Cardiac muscle cell (in vitro differentiated cells and primary cell): ENCODE measurements around the gene ARHGEF19. TPM values are rescaled to one million over a fixed set of nuclear protein-coding genes. Genes with fewer than 3 reads are reported as not detected.

ENCODE experiments used
- DNase-seq, 2 donors: peaks; one replicate each; pipeline versions ENCODE4 v3.0.0 to v3.0.0-alpha.2; 2010 to 2017; ENCODE audit warnings: low read depth in 1 of 2, low spot score in 1 of 2
- H3K27ac ChIP-seq: fragments of 200-600 bp; sonication (generic); 2 replicates; pipeline ENCODE4 v1.5.1; 2016
- H3K27me3 ChIP-seq: fragments of 200-600 bp; sonication (generic); 2 replicates; pipeline ENCODE4 v1.6.0; 2016; ENCODE audit warnings: control low read depth
- H3K36me3 ChIP-seq: fragments of 200-600 bp; sonication (generic); 2 replicates; pipeline ENCODE4 v1.5.1; 2016; ENCODE audit warnings: control low read depth
- H3K4me1 ChIP-seq: fragments of 200-600 bp; sonication (generic); 2 replicates; pipeline ENCODE4 v1.8.1; 2017; ENCODE audit warnings: low read depth, mild to moderate bottlenecking, mixed run types
- H3K4me3 ChIP-seq: fragments of 200-600 bp; sonication (generic); 2 replicates; pipeline ENCODE4 v1.5.1; 2016; ENCODE audit warnings: mild to moderate bottlenecking
- H3K9me3 ChIP-seq: fragments of 200-600 bp; sonication (generic); 2 replicates; pipeline ENCODE4 v1.5.1; 2017; ENCODE audit warnings: low read depth, mild to moderate bottlenecking, control low read depth
- CTCF ChIP-seq: IDR thresholded peaks from 2 replicates; pipeline ENCODE4 v1.5.1; 2012; ENCODE audit warnings: low read depth, mild to moderate bottlenecking, low read length
- polyA plus RNA-seq: library from polyadenylated mRNA; unstranded; fragments of >200 nt; fragmentation: Nextera tagmentation; extraction: Ambion mirVana; gene quantifications from 2 replicates; pipeline ENCODE4 v1.2.1, GENCODE V29; 2016
- total RNA-seq: library from RNA; depleted of rRNA; stranded (reverse); fragments of >200 nt; gene quantifications from 2 replicates; pipeline ENCODE4 v1.2.3, GENCODE V29; 2016

ARHGEF19 gene
- total and polyA plus RNA-seq, 2 experiments from 2014 or later, result 4.0 to 6.7 TPM

GRCh38 chr1:16173447-16174260, 38.8 kb downstream of the ARHGEF19 start:
- Histone ChIP-seq H3K9me3 (no peaks in the 10 kb centered on the region), H3K27ac (no peak overlapping the region), H3K4me3 (no peak overlapping the region), H3K27me3 (no peaks in the 10 kb centered on the region), H3K4me1 (peaks cover 10% of the 10 kb centered on the region), H3K36me3 (no peaks in the 10 kb centered on the region)
- peak in 1 of 2 donors; percentile 78 for DNase-seq
- no peak for TF ChIP-seq CTCF

- peak in 1 of 2 donors; percentile 56 for DNase-seq
- Histone ChIP-seq H3K4me3 (no peak overlapping the region), H3K36me3 (no peaks in the 10 kb centered on the region), H3K27ac (no peak overlapping the region), H3K9me3 (no peaks in the 10 kb centered on the region), H3K27me3 (no peaks in the 10 kb centered on the region), H3K4me1 (peaks cover 10% of the 10 kb centered on the region)
- TF ChIP-seq CTCF, result no peak
Observed at GRCh38 chr1:16172964-16173446, 39.4 kb downstream of the ARHGEF19 start.

GRCh38 chr1:16172218-16172830, 40.1 kb downstream of the ARHGEF19 start:
- Histone ChIP-seq H3K27me3 (no peaks in the 10 kb centered on the region), H3K36me3 (no peaks in the 10 kb centered on the region), H3K27ac (no peak overlapping the region), H3K4me1 (peaks cover 10% of the 10 kb centered on the region), H3K9me3 (no peaks in the 10 kb centered on the region), H3K4me3 (no peak overlapping the region)
- no peak for TF ChIP-seq CTCF
- no peak for DNase-seq

GRCh38 chr1:16171314-16172151, 40.9 kb downstream of the ARHGEF19 start:
- no peaks in the 10 kb centered on the region for H3K9me3 ChIP-seq
- no peaks in the 10 kb centered on the region for H3K36me3 ChIP-seq
- no peaks in the 10 kb centered on the region for H3K27me3 ChIP-seq
- DNase-seq, result no peak
- H3K4me1 ChIP-seq, result peaks cover 10% of the 10 kb centered on the region
- H3K27ac ChIP-seq, result no peak overlapping the region
- TF ChIP-seq CTCF, result no peak
- no peak overlapping the region for H3K4me3 ChIP-seq

- TF ChIP-seq CTCF, result no peak
- Histone ChIP-seq H3K9me3 (no peaks in the 10 kb centered on the region), H3K27me3 (no peaks in the 10 kb centered on the region), H3K4me1 (peaks cover 4% of the 10 kb centered on the region), H3K27ac (no peak overlapping the region), H3K4me3 (no peak overlapping the region), H3K36me3 (no peaks in the 10 kb centered on the region)
- DNase-seq, result no peak
Observed at GRCh38 chr1:16170283-16170673, 42.2 kb downstream of the ARHGEF19 start.
